GM12878 (cell line): ENCODE data around the gene PPP1R11. TPM values are rescaled to one million over a fixed set of nuclear protein-coding genes. Genes with fewer than 3 reads are reported as not detected.

Experiments
- ATAC-seq: fragments of 200-7000 bp; cut with Tn5 transposase; 3 replicates; pipeline ENCODE4 v1.9.1; 2020; ENCODE audit warnings: mild to moderate bottlenecking, moderate library complexity
- BruUV-seq: library from RNA; stranded (reverse); fragments of 400-500 nt; replicated peaks from 2 replicates; lab custom pipeline; 2021; lab: Mats Ljungman, UMichigan
- CTCF ChIA-PET: fragments of 300-600 bp; sonication (Branson Sonifier 250); formaldehyde crosslinking; extraction: SDS; loops from one replicate; lab custom pipeline; 2021; ENCODE audit warnings: inconsistent platforms; lab: Yijun Ruan, JAX
- POLR2A ChIA-PET: fragments of 350-600 bp; formaldehyde crosslinking; extraction: SDS; loops from one replicate; lab custom pipeline; 2021; ENCODE audit warnings: inconsistent platforms; lab: Charles Lee
- RAD21 ChIA-PET: fragments of 300-600 bp; sonication (Branson Sonifier 250); formaldehyde crosslinking; loops from one replicate; lab custom pipeline; 2023; ENCODE audit warnings: antibody characterized with exemption; ENCODE audit not compliant: unreplicated experiment; lab: Charles Lee
- SMC1A ChIA-PET: fragments of 300-600 bp; sonication (Branson Sonifier 250); formaldehyde crosslinking; loops from one replicate; lab custom pipeline; 2023; ENCODE audit not compliant: unreplicated experiment, uncharacterized antibody; lab: Charles Lee
- DNase-seq: peaks from one replicate; pipeline ENCODE4 v3.0.0-alpha.2; 2011; ENCODE audit warnings: low read depth, low spot score
- FAIRE-seq: peaks from 3 replicates; lab custom pipeline; 2011; peaks lifted over from hg19 to GRCh38; lab: Jason Lieb, UNC
- H2AFZ ChIP-seq: 2 replicates; pipeline ENCODE4 v1.6.0; 2011; ENCODE audit warnings: low read depth, low read length, control low read depth; ENCODE audit not compliant: control insufficient read depth
- H3K27ac ChIP-seq: 2 replicates; pipeline ENCODE4 v1.5.1; 2011; ENCODE audit warnings: control low read depth; ENCODE audit not compliant: control insufficient read depth, insufficient read depth
- H3K27me3 ChIP-seq, 2 experiments: replicated peaks in 1 of 2; 2 replicates each; pipeline versions ENCODE4 v1.6.0 to v1.6.1; 2011; ENCODE audit warnings: low read length in 1 of 2; ENCODE audit not compliant: control insufficient read depth in 2 of 2, insufficient read depth in 2 of 2
- H3K36me3 ChIP-seq, 2 experiments: 2 replicates each; pipeline ENCODE4 v1.5.1; 2011; ENCODE audit warnings: low read length in 1 of 2; ENCODE audit not compliant: control insufficient read depth in 2 of 2, insufficient read depth in 2 of 2
- H3K4me1 ChIP-seq: 2 replicates; pipeline ENCODE4 v1.6.1; 2011; ENCODE audit warnings: mild to moderate bottlenecking, low read length, moderate library complexity, mixed read lengths; ENCODE audit not compliant: control insufficient read depth, insufficient read depth
- H3K4me2 ChIP-seq: 2 replicates; pipeline ENCODE4 v1.6.0; 2011; ENCODE audit warnings: control low read depth; ENCODE audit not compliant: control insufficient read depth, insufficient read depth
- H3K4me3 ChIP-seq: fragments of 200-600 bp; sonication (generic); 2 replicates; pipeline ENCODE4 v1.5.1; 2016
- H3K79me2 ChIP-seq: 2 replicates; pipeline ENCODE4 v1.6.0; 2011; ENCODE audit warnings: low read length; ENCODE audit not compliant: control insufficient read depth, insufficient read depth
- H3K9ac ChIP-seq: 2 replicates; pipeline ENCODE4 v1.8.0; 2011; ENCODE audit warnings: low read length, control low read depth, mixed read lengths; ENCODE audit not compliant: control insufficient read depth, insufficient read depth
- H3K9me3 ChIP-seq: replicated peaks from 3 replicates; pipeline ENCODE4 v1.5.1; 2011; ENCODE audit warnings: mild to moderate bottlenecking, low read length; ENCODE audit not compliant: control insufficient read depth, insufficient read depth
- H4K20me1 ChIP-seq: 2 replicates; pipeline ENCODE4 v1.6.0; 2011; ENCODE audit not compliant: control insufficient read depth, insufficient read depth
- CEBPZ ChIP-seq: fragments of 150-350 bp; IDR thresholded peaks from 2 replicates; pipeline ENCODE4 v1.6.1; 2016; ENCODE audit warnings: low read depth, low read length
- EGR1 ChIP-seq, 2 experiments: IDR thresholded peaks; 1 replicate in 1 of 2; 2 replicates in 1 of 2; pipeline ENCODE4 v1.6.1; 2011 to 2012; ENCODE audit warnings: low read depth in 2 of 2, low read length in 2 of 2, borderline replicate concordance in 1 of 2, mild to moderate bottlenecking in 1 of 2, moderate library complexity in 1 of 2
- EZH2 ChIP-seq: IDR thresholded peaks from 2 replicates; pipeline ENCODE4 v1.6.1; 2012; ENCODE audit warnings: low read depth, mild to moderate bottlenecking, control low read depth, inconsistent platforms, low read length, borderline replicate concordance; ENCODE audit not compliant: control insufficient read depth
- WGBS: methylation state at CpG from one replicate; pipeline ENCODE4 v1.1.6; 2016; ENCODE audit warnings: low lambda C conversion rate; ENCODE audit not compliant: insufficient replicate concordance, insufficient coverage; ENCODE audit errors: missing lambda C conversion rate; 5-methylcytosine and 5-hydroxymethylcytosine counted together
- in situ Hi-C: fragments of 300-500 bp; cut with MboI; formaldehyde crosslinking; loops from 9 replicates; pipeline ENCODE4 v1.14.3; 2018; ENCODE audit warnings: mixed read lengths
- intact Hi-C: fragments of 100-400 bp; cut with micrococcal nuclease; formaldehyde crosslinking; loops from one replicate; pipeline ENCODE4 v1.14.2; 2022; ENCODE audit not compliant: unreplicated experiment
- polyA plus RNA-seq, 11 experiments: library from polyadenylated mRNA; depleted of rRNA in 4 of 11; unstranded in 6 of 11; stranded (reverse) in 5 of 11; fragments of >200 nt; fragmentation: Nextera tagmentation in 4 of 11; fragmentation: Illumina TruSeq in 1 of 11; extraction: Ambion mirVana in 4 of 11; extraction: Trizol in 1 of 11; gene quantifications; 1 replicate in 1 of 11; 2 replicates in 10 of 11; pipeline versions ENCODE4 v1.2.1 to v1.2.3, GENCODE V29; 2011 to 2016; ENCODE audit warnings: inconsistent platforms in 2 of 11, missing spikeins in 2 of 11, low read depth in 1 of 11
- total RNA-seq, 4 experiments: library from RNA; depleted of rRNA in 3 of 4; stranded (reverse); fragments of >200 nt in 3 of 4; fragmentation: Illumina TruSeq in 1 of 4; extraction: Trizol in 1 of 4; gene quantifications; 2 replicates each; pipeline versions ENCODE4 v1.2.1 to v1.2.3, GENCODE V29; 2013 to 2021

The PPP1R11 gene
- total and polyA plus RNA-seq, 10 of the 15 experiments (the other 5 are each of a cell fraction or from before 2014, with no cell fraction given) = 12.6 to 56.1 (median 33.5) TPM

- no peak for TF ChIP-seq CEBPZ
Observed at GRCh38 chr6:30042914-30043313, 24.1 kb upstream of the PPP1R11 start (continued).

GRCh38 chr6:30043744-30044143, 23.3 kb upstream of the PPP1R11 start:
- H3K4me2 ChIP-seq = 0 out of 2 replicates have a peak overlapping the region, but pooled peaks have one; percentile 81
- no peak for DNase-seq
- RAD21 ChIA-PET = interaction anchor here (1.0 to 1.6 kb wide), 3 partner anchors 17 to 79 kb away, joined by 3 to 7 read pairs (median 3); no protein-coding TSS in a partner anchor
- H3K79me2 ChIP-seq = no peaks in the 10 kb centered on the region
- BruUV-seq = no TSS peak
- no peak for TF ChIP-seq EZH2
- no peak for TF ChIP-seq EGR1 (IDR thresholded peaks at IDR 0.05; ENCODE audit: borderline replicate concordance in 1 of 2, low read depth in 2 of 2, low read length in 2 of 2)
- TF ChIP-seq, all 136 proteins: peak for 0
- ChIA-PET CTCF (interaction anchor here (1.0 kb wide), 1 partner anchor 60 kb away, joined by 3 read pairs; no protein-coding TSS in a partner anchor), SMC1A (interaction anchor here (0.7 to 2.2 kb wide), 5 partner anchors 14 to 87 kb away, joined by 3 to 8 read pairs (median 5); partner anchors contain the start of gene PPP1R11), POLR2A (no interaction called here)
- FAIRE-seq (no peak), ATAC-seq (no peak)
- Histone ChIP-seq H3K4me3 (no peak overlapping the region), H4K20me1 (no peaks in the 10 kb centered on the region), H3K36me3 (no peaks in the 10 kb centered on the region), H2AFZ (no peak overlapping the region), H3K27me3 (no peaks in the 10 kb centered on the region), H3K9ac (no peak overlapping the region), H3K4me1 (peaks cover 15% of the 10 kb centered on the region), H3K27ac (no peak overlapping the region), H3K9me3 (no peaks in the 10 kb centered on the region)
- in situ Hi-C loops = no loop called here
- intact Hi-C loops = no loop called here
- WGBS = 100% methylated on average over 2 of the region's 2 CpGs
